ENCODE data around the gene ANO8.

The ANO8 gene

GRCh38 chr19:17306285-17306714 is 28.4 kb downstream of the ANO8 start:
- Histone ChIP-seq H3K27me3 (replicated peaks; ENCODE audit: insufficient read depth, low read length) (no peaks in the 10 kb centered on the region), H3K9me2 (replicated peaks; ENCODE audit: insufficient read depth, low read length) (no peaks in the 10 kb centered on the region), H3K36me3 (replicated peaks; ENCODE audit: insufficient read depth, low read length) (no peaks in the 10 kb centered on the region), H3K27ac (ENCODE audit: low read length) (peak overlapping the region; percentile 92), H3F3A (ENCODE audit: insufficient read depth, low read length) (peaks cover 24% of the 10 kb centered on the region), H3K9me3 (replicated peaks; ENCODE audit: insufficient read depth, low read length) (no peaks in the 10 kb centered on the region), H4K20me1 (ENCODE audit: insufficient read depth, low read length) (no peaks in the 10 kb centered on the region), H2AFZ (ENCODE audit: low read length) (peak overlapping the region; percentile 85), H3K79me2 (ENCODE audit: low read length) (peaks cover 39% of the 10 kb centered on the region), H3K4me2 (ENCODE audit: low read depth, low read length) (peak overlapping the region; percentile 97), H3K4me1 (ENCODE audit: low read length) (peaks cover 23% of the 10 kb centered on the region), H3K9ac (ENCODE audit: low read length) (peak overlapping the region; percentile 85), H3K4me3 (ENCODE audit: low read length) (peak overlapping the region; percentile 85)
- no peak for TF ChIP-seq EZH2 (optimal IDR thresholded peaks at IDR 0.05; ENCODE audit: low read depth, low read length)
- TF ChIP-seq EZH2phosphoT487 (IDR thresholded peaks at IDR 0.05; ENCODE audit: low read length), result no peak
- TF ChIP-seq CTCF (IDR thresholded peaks at IDR 0.05; ENCODE audit: low read length), result no peak
- DNase-seq, result no peak

GRCh38 chr19:17305517-17306284 is 29.0 kb downstream of the ANO8 start, which contains the start of gene MRPL34:
TSS of gene MRPL34 (plus strand) at chr19:17305872. CDS start at chr19:17305893, 21 bp downstream.
- no peak for TF ChIP-seq EZH2 (optimal IDR thresholded peaks at IDR 0.05; ENCODE audit: low read depth, low read length)
- no peak for TF ChIP-seq EZH2phosphoT487 (IDR thresholded peaks at IDR 0.05; ENCODE audit: low read length)
- TF ChIP-seq CTCF (IDR thresholded peaks at IDR 0.05; ENCODE audit: low read length), result peak; percentile 93
- peak within 1 kb of the TSS; percentile 85 for H3K9ac ChIP-seq (ENCODE audit: low read length)
- H2AFZ ChIP-seq (ENCODE audit: low read length), result peak within 1 kb of the TSS; percentile 85
- peaks cover 33% of the 10 kb centered on the region for H3K79me2 ChIP-seq (ENCODE audit: low read length)
- DNase-seq, result peak; percentile 100
- no peaks in the 10 kb centered on the region for H3K36me3 ChIP-seq (replicated peaks; ENCODE audit: insufficient read depth, low read length)
- H3K27ac ChIP-seq (ENCODE audit: low read length), result peak within 1 kb of the TSS; percentile 92
- H3K4me3 ChIP-seq (ENCODE audit: low read length), result peak within 1 kb of the TSS; percentile 85
- H3K27me3 ChIP-seq (replicated peaks; ENCODE audit: insufficient read depth, low read length), result no peaks in the 10 kb centered on the region
- no peaks in the 10 kb centered on the region for H3K9me2 ChIP-seq (replicated peaks; ENCODE audit: insufficient read depth, low read length)
- H3K9me3 ChIP-seq (replicated peaks; ENCODE audit: insufficient read depth, low read length), result no peaks in the 10 kb centered on the region
- peaks cover 23% of the 10 kb centered on the region for H3K4me1 ChIP-seq (ENCODE audit: low read length)
- H3F3A ChIP-seq (ENCODE audit: insufficient read depth, low read length), result peaks cover 24% of the 10 kb centered on the region
- H3K4me2 ChIP-seq (ENCODE audit: low read depth, low read length), result peak within 1 kb of the TSS; percentile 97
- H4K20me1 ChIP-seq (ENCODE audit: insufficient read depth, low read length), result no peaks in the 10 kb centered on the region

GRCh38 chr19:17305216-17305516 is 29.5 kb downstream of the ANO8 start:
- peaks cover 24% of the 10 kb centered on the region for H3F3A ChIP-seq (ENCODE audit: insufficient read depth, low read length)
- H3K9me3 ChIP-seq (replicated peaks; ENCODE audit: insufficient read depth, low read length), result no peaks in the 10 kb centered on the region
- peak overlapping the region; percentile 47; the same call in 1 of the 2 replicates for H3K27ac ChIP-seq (ENCODE audit: low read length)
- H3K27me3 ChIP-seq (replicated peaks; ENCODE audit: insufficient read depth, low read length), result no peaks in the 10 kb centered on the region
- peaks cover 28% of the 10 kb centered on the region for H3K79me2 ChIP-seq (ENCODE audit: low read length)
- peaks cover 18% of the 10 kb centered on the region for H3K4me1 ChIP-seq (ENCODE audit: low read length)
- H4K20me1 ChIP-seq (ENCODE audit: insufficient read depth, low read length), result no peaks in the 10 kb centered on the region
- H2AFZ ChIP-seq (ENCODE audit: low read length), result peak overlapping the region; percentile 19; the same call in 1 of the 2 replicates
- peak overlapping the region; percentile 46 for H3K4me2 ChIP-seq (ENCODE audit: low read depth, low read length)
- DNase-seq, result no peak
- H3K4me3 ChIP-seq (ENCODE audit: low read length), result 0 out of 2 replicates have a peak overlapping the region, but pooled peaks have one; percentile 5
- H3K9ac ChIP-seq (ENCODE audit: low read length), result peak overlapping the region; percentile 21; the same call in 1 of the 2 replicates
- H3K9me2 ChIP-seq (replicated peaks; ENCODE audit: insufficient read depth, low read length), result no peaks in the 10 kb centered on the region
- TF ChIP-seq CTCF (IDR thresholded peaks at IDR 0.05; ENCODE audit: low read length) (no peak), EZH2 (optimal IDR thresholded peaks at IDR 0.05; ENCODE audit: low read depth, low read length) (no peak), EZH2phosphoT487 (IDR thresholded peaks at IDR 0.05; ENCODE audit: low read length) (no peak)
- H3K36me3 ChIP-seq (replicated peaks; ENCODE audit: insufficient read depth, low read length), result no peaks in the 10 kb centered on the region
